ENCODE data around the gene MAP4K4. TPM values are rescaled to one million over a fixed set of nuclear protein-coding genes. Genes with fewer than 3 reads are reported as not detected.
A peak's percentile ranks its signal among the peaks of the same experiment; 100 is the strongest.

Gene MAP4K4
- polyA plus RNA-seq, 1 donor (not counting 4 experiments of a cell fraction or from before 2014, with no cell fraction given): 84.1 TPM

GRCh38 chr2:101820519-101820918, 123.0 kb downstream of the MAP4K4 start:
- Histone ChIP-seq H3K4me2 (ENCODE audit: control insufficient read depth, extremely low read depth, insufficient read depth, low read depth, low read length) (peak overlapping the region; percentile 67), H3K9ac (ENCODE audit: control insufficient read depth, extremely low read depth, insufficient read depth, low read length) (peak overlapping the region; percentile 53), H3K9me3 (ENCODE audit: control insufficient read depth, low read depth, low read length) (no peaks in the 10 kb centered on the region), H3K9me1 (ENCODE audit: control insufficient read depth, extremely low read depth, insufficient read depth, low read length) (no peaks in the 10 kb centered on the region), H3K4me3 (ENCODE audit: control insufficient read depth in 2 of 3, extremely low read depth in 1 of 3, insufficient read depth in 2 of 3, low read depth in 1 of 3, low read length in 3 of 3) (peak overlapping the region in 1 of 3 experiments; percentile 13), H3K36me3 (ENCODE audit: control insufficient read depth in 2 of 2, extremely low read depth in 1 of 2, insufficient read depth in 2 of 2, low read length in 2 of 2) (peaks cover 0 to 2% of the 10 kb centered on the region in 2 experiments), H2AFZ (ENCODE audit: control insufficient read depth, low read length) (no peak overlapping the region), H3K4me1 (ENCODE audit: control insufficient read depth, extremely low read depth, insufficient read depth, low read length) (peaks cover 59% of the 10 kb centered on the region), H3K79me2 (ENCODE audit: control insufficient read depth, insufficient read depth, low read length) (peaks cover 69% of the 10 kb centered on the region), H4K20me1 (ENCODE audit: control insufficient read depth, extremely low read depth, insufficient read depth, low read length) (peaks cover 2% of the 10 kb centered on the region), H3K27ac (ENCODE audit: control insufficient read depth, insufficient read depth, low read length) (peak overlapping the region; percentile 91), H3K27me3 (ENCODE audit: control insufficient read depth, extremely low read depth, insufficient read depth, low read length) (no peaks in the 10 kb centered on the region)
- dilution Hi-C loops (cut with MboI; ENCODE audit: extremely low pct_ligation_motif_present, low sequenced_read_pairs): no loop called here
- no peak for TF ChIP-seq CTCF (optimal IDR thresholded peaks at IDR 0.05 in 1 of 3, IDR thresholded peaks at IDR 0.05 in 1 of 3, conservative IDR thresholded peaks at IDR 0.05 in 1 of 3; ENCODE audit: extremely low read depth in 1 of 3, insufficient read depth in 2 of 3, low read length in 3 of 3)
- no peak for TF ChIP-seq EZH2 (IDR thresholded peaks at IDR 0.05; ENCODE audit: low read length)
- FAIRE-seq (peak; percentile 86), DNase-seq (ENCODE audit: low read depth, low spot score) (peak; percentile 90)

- no peaks in the 10 kb centered on the region for H4K20me1 ChIP-seq (ENCODE audit: control insufficient read depth, extremely low read depth, insufficient read depth, low read length)
- DNase-seq (ENCODE audit: low read depth, low spot score): no peak
- no peaks in the 10 kb centered on the region for H3K27me3 ChIP-seq (ENCODE audit: control insufficient read depth, extremely low read depth, insufficient read depth, low read length)
- peaks cover 66% of the 10 kb centered on the region for H3K4me1 ChIP-seq (ENCODE audit: control insufficient read depth, extremely low read depth, insufficient read depth, low read length)
- dilution Hi-C loops (cut with MboI; ENCODE audit: extremely low pct_ligation_motif_present, low sequenced_read_pairs): no loop called here
- no peaks in the 10 kb centered on the region for H3K9me3 ChIP-seq (ENCODE audit: control insufficient read depth, low read depth, low read length)
- H3K79me2 ChIP-seq (ENCODE audit: control insufficient read depth, insufficient read depth, low read length): peaks cover 62% of the 10 kb centered on the region
- H2AFZ ChIP-seq (ENCODE audit: control insufficient read depth, low read length): no peak overlapping the region
- no peaks in the 10 kb centered on the region for H3K9me1 ChIP-seq (ENCODE audit: control insufficient read depth, extremely low read depth, insufficient read depth, low read length)
- peak overlapping the region; percentile 67 for H3K4me2 ChIP-seq (ENCODE audit: control insufficient read depth, extremely low read depth, insufficient read depth, low read depth, low read length)
- no peak for FAIRE-seq
- H3K27ac ChIP-seq (ENCODE audit: control insufficient read depth, insufficient read depth, low read length): peak overlapping the region; percentile 91
- H3K9ac ChIP-seq (ENCODE audit: control insufficient read depth, extremely low read depth, insufficient read depth, low read length): no peak overlapping the region
- TF ChIP-seq EZH2 (IDR thresholded peaks at IDR 0.05; ENCODE audit: low read length) (no peak), CTCF (optimal IDR thresholded peaks at IDR 0.05 in 1 of 3, IDR thresholded peaks at IDR 0.05 in 1 of 3, conservative IDR thresholded peaks at IDR 0.05 in 1 of 3; ENCODE audit: extremely low read depth in 1 of 3, insufficient read depth in 2 of 3, low read length in 3 of 3) (no peak)
- H3K4me3 ChIP-seq (ENCODE audit: control insufficient read depth in 2 of 3, extremely low read depth in 1 of 3, insufficient read depth in 2 of 3, low read depth in 1 of 3, low read length in 3 of 3): no peak overlapping the region
- H3K36me3 ChIP-seq (ENCODE audit: control insufficient read depth in 2 of 2, extremely low read depth in 1 of 2, insufficient read depth in 2 of 2, low read length in 2 of 2): peaks cover 0 to 3% of the 10 kb centered on the region in 2 experiments
Measured at GRCh38 chr2:101821059-101821805, 123.7 kb downstream of the MAP4K4 start.
